GM12878 (cell line): ENCODE results near the gene PIEZO2. TPM values are rescaled to one million over a fixed set of nuclear protein-coding genes. Genes with fewer than 3 reads are reported as not detected.

Experiments used
- ATAC-seq: fragments of 200-7000 bp; cut with Tn5 transposase; 3 replicates; pipeline ENCODE4 v1.9.1; 2020; ENCODE audit warnings: mild to moderate bottlenecking, moderate library complexity
- BruUV-seq: library from RNA; stranded (reverse); fragments of 400-500 nt; replicated peaks from 2 replicates; lab custom pipeline; 2021; lab: Mats Ljungman, UMichigan
- CTCF ChIA-PET: fragments of 300-600 bp; sonication (Branson Sonifier 250); formaldehyde crosslinking; extraction: SDS; loops from one replicate; lab custom pipeline; 2021; ENCODE audit warnings: inconsistent platforms; lab: Yijun Ruan, JAX
- POLR2A ChIA-PET: fragments of 350-600 bp; formaldehyde crosslinking; extraction: SDS; loops from one replicate; lab custom pipeline; 2021; ENCODE audit warnings: inconsistent platforms; lab: Charles Lee
- RAD21 ChIA-PET: fragments of 300-600 bp; sonication (Branson Sonifier 250); formaldehyde crosslinking; loops from one replicate; lab custom pipeline; 2023; ENCODE audit warnings: antibody characterized with exemption; ENCODE audit not compliant: unreplicated experiment; lab: Charles Lee
- SMC1A ChIA-PET: fragments of 300-600 bp; sonication (Branson Sonifier 250); formaldehyde crosslinking; loops from one replicate; lab custom pipeline; 2023; ENCODE audit not compliant: unreplicated experiment, uncharacterized antibody; lab: Charles Lee
- DNase-seq: peaks from one replicate; pipeline ENCODE4 v3.0.0-alpha.2; 2011; ENCODE audit warnings: low read depth, low spot score
- FAIRE-seq: peaks from 3 replicates; lab custom pipeline; 2011; peaks lifted over from hg19 to GRCh38; lab: Jason Lieb, UNC
- H2AFZ ChIP-seq: 2 replicates; pipeline ENCODE4 v1.6.0; 2011; ENCODE audit warnings: low read depth, low read length, control low read depth; ENCODE audit not compliant: control insufficient read depth
- H3K27ac ChIP-seq: 2 replicates; pipeline ENCODE4 v1.5.1; 2011; ENCODE audit warnings: control low read depth; ENCODE audit not compliant: control insufficient read depth, insufficient read depth
- H3K27me3 ChIP-seq, 2 experiments: replicated peaks in 1 of 2; 2 replicates each; pipeline versions ENCODE4 v1.6.0 to v1.6.1; 2011; ENCODE audit warnings: low read length in 1 of 2; ENCODE audit not compliant: control insufficient read depth in 2 of 2, insufficient read depth in 2 of 2
- H3K36me3 ChIP-seq, 2 experiments: 2 replicates each; pipeline ENCODE4 v1.5.1; 2011; ENCODE audit warnings: low read length in 1 of 2; ENCODE audit not compliant: control insufficient read depth in 2 of 2, insufficient read depth in 2 of 2
- H3K4me1 ChIP-seq: 2 replicates; pipeline ENCODE4 v1.6.1; 2011; ENCODE audit warnings: mild to moderate bottlenecking, low read length, moderate library complexity, mixed read lengths; ENCODE audit not compliant: control insufficient read depth, insufficient read depth
- H3K4me2 ChIP-seq: 2 replicates; pipeline ENCODE4 v1.6.0; 2011; ENCODE audit warnings: control low read depth; ENCODE audit not compliant: control insufficient read depth, insufficient read depth
- H3K4me3 ChIP-seq: fragments of 200-600 bp; sonication (generic); 2 replicates; pipeline ENCODE4 v1.5.1; 2016
- H3K79me2 ChIP-seq: 2 replicates; pipeline ENCODE4 v1.6.0; 2011; ENCODE audit warnings: low read length; ENCODE audit not compliant: control insufficient read depth, insufficient read depth
- H3K9ac ChIP-seq: 2 replicates; pipeline ENCODE4 v1.8.0; 2011; ENCODE audit warnings: low read length, control low read depth, mixed read lengths; ENCODE audit not compliant: control insufficient read depth, insufficient read depth
- H3K9me3 ChIP-seq: replicated peaks from 3 replicates; pipeline ENCODE4 v1.5.1; 2011; ENCODE audit warnings: mild to moderate bottlenecking, low read length; ENCODE audit not compliant: control insufficient read depth, insufficient read depth
- H4K20me1 ChIP-seq: 2 replicates; pipeline ENCODE4 v1.6.0; 2011; ENCODE audit not compliant: control insufficient read depth, insufficient read depth
- RAD21 ChIP-seq: IDR thresholded peaks from 2 replicates; pipeline ENCODE4 v1.6.1; 2011; ENCODE audit warnings: mild to moderate bottlenecking, low read depth, low read length, moderate library complexity; ENCODE audit not compliant: insufficient read depth
- WGBS: methylation state at CpG from one replicate; pipeline ENCODE4 v1.1.6; 2016; ENCODE audit warnings: low lambda C conversion rate; ENCODE audit not compliant: insufficient replicate concordance, insufficient coverage; ENCODE audit errors: missing lambda C conversion rate; 5-methylcytosine and 5-hydroxymethylcytosine counted together
- in situ Hi-C: fragments of 300-500 bp; cut with MboI; formaldehyde crosslinking; loops from 9 replicates; pipeline ENCODE4 v1.14.3; 2018; ENCODE audit warnings: mixed read lengths
- intact Hi-C: fragments of 100-400 bp; cut with micrococcal nuclease; formaldehyde crosslinking; loops from one replicate; pipeline ENCODE4 v1.14.2; 2022; ENCODE audit not compliant: unreplicated experiment
- polyA plus RNA-seq, 11 experiments: library from polyadenylated mRNA; depleted of rRNA in 4 of 11; unstranded in 6 of 11; stranded (reverse) in 5 of 11; fragments of >200 nt; fragmentation: Nextera tagmentation in 4 of 11; fragmentation: Illumina TruSeq in 1 of 11; extraction: Ambion mirVana in 4 of 11; extraction: Trizol in 1 of 11; gene quantifications; 1 replicate in 1 of 11; 2 replicates in 10 of 11; pipeline versions ENCODE4 v1.2.1 to v1.2.3, GENCODE V29; 2011 to 2016; ENCODE audit warnings: inconsistent platforms in 2 of 11, missing spikeins in 2 of 11, low read depth in 1 of 11
- total RNA-seq, 4 experiments: library from RNA; depleted of rRNA in 3 of 4; stranded (reverse); fragments of >200 nt in 3 of 4; fragmentation: Illumina TruSeq in 1 of 4; extraction: Trizol in 1 of 4; gene quantifications; 2 replicates each; pipeline versions ENCODE4 v1.2.1 to v1.2.3, GENCODE V29; 2013 to 2021
- TF ChIP-seq, protein P1 (sequence below), 3 experiments: IDR thresholded peaks in 2 of 3; conservative IDR thresholded peaks in 1 of 3; 2 replicates each; pipeline ENCODE4 v1.5.1; 2011; ENCODE audit warnings: low read depth in 3 of 3, low read length in 3 of 3, mild to moderate bottlenecking in 3 of 3, control low read depth in 2 of 3, moderate library complexity in 2 of 3, inconsistent platforms in 1 of 3, mixed read lengths in 1 of 3; ENCODE audit not compliant: control insufficient read depth in 2 of 3, insufficient read depth in 1 of 3; ENCODE audit errors: extremely low read depth in 1 of 3
- TF ChIP-seq, protein P2 (sequence below): fragments of 450-650 bp; IDR thresholded peaks from 2 replicates; pipeline ENCODE4 v1.6.1; 2016; ENCODE audit warnings: mild to moderate bottlenecking

Gene PIEZO2
- total and polyA plus RNA-seq, 10 of the 15 experiments (the other 5 are each of a cell fraction or from before 2014, with no cell fraction given) = 6.7 to 42.3 (median 27.4) TPM

DNA sequence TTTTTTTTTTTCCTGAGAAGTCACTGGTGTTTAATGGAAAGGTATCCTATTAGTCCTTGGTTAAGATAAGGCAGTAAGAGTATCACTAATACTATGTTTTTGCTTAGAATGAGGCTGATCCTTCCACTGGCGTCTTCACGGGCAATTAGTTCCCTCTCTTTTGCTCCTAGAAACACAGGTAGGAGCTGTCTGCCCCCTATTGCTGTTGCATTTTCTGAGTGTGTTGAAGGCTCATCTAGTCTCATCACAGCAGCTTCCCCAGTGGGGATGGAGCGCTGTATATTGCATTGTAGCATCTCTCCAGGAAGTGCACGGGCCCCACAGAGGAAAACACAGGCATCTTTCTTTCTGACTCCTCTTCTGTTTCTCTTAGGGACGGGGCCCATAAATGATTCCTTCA lies 478.5 kb downstream of the PIEZO2 start:
- TSS peak; percentile 58 for BruUV-seq
- ChIA-PET POLR2A (interaction anchor here (0.7 kb wide), 1 partner anchor 89 kb away, joined by 3 read pairs; no protein-coding TSS in a partner anchor), SMC1A (interaction anchor here (1.9 kb wide), 1 partner anchor 111 kb away, joined by 6 read pairs; no protein-coding TSS in a partner anchor), CTCF (interaction anchor here (1.1 to 3.2 kb wide), 4 partner anchors 9 to 111 kb away, joined by 3 to 21 read pairs (median 7); no protein-coding TSS in a partner anchor), RAD21 (interaction anchor here (1.2 to 2.1 kb wide), 3 partner anchors 10 to 483 kb away, joined by 3 to 8 read pairs (median 3); no protein-coding TSS in a partner anchor)
- TF ChIP-seq, protein P1, sequence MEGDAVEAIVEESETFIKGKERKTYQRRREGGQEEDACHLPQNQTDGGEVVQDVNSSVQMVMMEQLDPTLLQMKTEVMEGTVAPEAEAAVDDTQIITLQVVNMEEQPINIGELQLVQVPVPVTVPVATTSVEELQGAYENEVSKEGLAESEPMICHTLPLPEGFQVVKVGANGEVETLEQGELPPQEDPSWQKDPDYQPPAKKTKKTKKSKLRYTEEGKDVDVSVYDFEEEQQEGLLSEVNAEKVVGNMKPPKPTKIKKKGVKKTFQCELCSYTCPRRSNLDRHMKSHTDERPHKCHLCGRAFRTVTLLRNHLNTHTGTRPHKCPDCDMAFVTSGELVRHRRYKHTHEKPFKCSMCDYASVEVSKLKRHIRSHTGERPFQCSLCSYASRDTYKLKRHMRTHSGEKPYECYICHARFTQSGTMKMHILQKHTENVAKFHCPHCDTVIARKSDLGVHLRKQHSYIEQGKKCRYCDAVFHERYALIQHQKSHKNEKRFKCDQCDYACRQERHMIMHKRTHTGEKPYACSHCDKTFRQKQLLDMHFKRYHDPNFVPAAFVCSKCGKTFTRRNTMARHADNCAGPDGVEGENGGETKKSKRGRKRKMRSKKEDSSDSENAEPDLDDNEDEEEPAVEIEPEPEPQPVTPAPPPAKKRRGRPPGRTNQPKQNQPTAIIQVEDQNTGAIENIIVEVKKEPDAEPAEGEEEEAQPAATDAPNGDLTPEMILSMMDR (IDR thresholded peaks at IDR 0.05 in 2 of 3, conservative IDR thresholded peaks at IDR 0.05 in 1 of 3; ENCODE audit: control insufficient read depth in 2 of 3, extremely low read depth in 1 of 3, insufficient read depth in 1 of 3, low read depth in 3 of 3, low read length in 3 of 3) = peak in 1 of 3 experiments; percentile 22; a peak in 1 of 6 replicates
- TF ChIP-seq, protein P2, sequence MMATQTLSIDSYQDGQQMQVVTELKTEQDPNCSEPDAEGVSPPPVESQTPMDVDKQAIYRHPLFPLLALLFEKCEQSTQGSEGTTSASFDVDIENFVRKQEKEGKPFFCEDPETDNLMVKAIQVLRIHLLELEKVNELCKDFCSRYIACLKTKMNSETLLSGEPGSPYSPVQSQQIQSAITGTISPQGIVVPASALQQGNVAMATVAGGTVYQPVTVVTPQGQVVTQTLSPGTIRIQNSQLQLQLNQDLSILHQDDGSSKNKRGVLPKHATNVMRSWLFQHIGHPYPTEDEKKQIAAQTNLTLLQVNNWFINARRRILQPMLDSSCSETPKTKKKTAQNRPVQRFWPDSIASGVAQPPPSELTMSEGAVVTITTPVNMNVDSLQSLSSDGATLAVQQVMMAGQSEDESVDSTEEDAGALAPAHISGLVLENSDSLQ = no peak
- peak; percentile 38 for TF ChIP-seq RAD21
- H3K79me2 ChIP-seq = no peaks in the 10 kb centered on the region
- H3K27ac ChIP-seq = no peak overlapping the region
- DNase-seq (no peak), ATAC-seq (no peak), FAIRE-seq (no peak)
- intact Hi-C loops (no loop called here), in situ Hi-C loops (no loop called here)
- no peaks in the 10 kb centered on the region for H3K9me3 ChIP-seq
- no peaks in the 10 kb centered on the region; a peak in 2 of 4 replicates for H3K36me3 ChIP-seq
- no peaks in the 10 kb centered on the region for H3K27me3 ChIP-seq
- H3K4me2 ChIP-seq = no peak overlapping the region
- no peaks in the 10 kb centered on the region for H3K4me1 ChIP-seq
- no peak overlapping the region for H3K4me3 ChIP-seq
- no peak overlapping the region for H3K9ac ChIP-seq
- H4K20me1 ChIP-seq = no peaks in the 10 kb centered on the region
- no peak overlapping the region for H2AFZ ChIP-seq
- WGBS = 11% methylated on average over 5 of the region's 5 CpGs
